Measurements from ENCODE around the gene LRCOL1.

The LRCOL1 gene

GRCh38 chr12:132619386-132620112 lies 9.2 kb upstream of the LRCOL1 start:
- Histone ChIP-seq H3K4me3 (ENCODE audit: insufficient read depth, low read length, poor library complexity, severe bottlenecking) (no peak overlapping the region), H3K27ac (ENCODE audit: low read depth, low read length) (no peak overlapping the region), H2AFZ (ENCODE audit: low read depth, low read length, severe bottlenecking) (no peak overlapping the region), H3K4me2 (ENCODE audit: low read depth, low read length, poor library complexity, severe bottlenecking) (no peak overlapping the region), H3K9ac (ENCODE audit: low read length) (no peak overlapping the region), H3K9me3 (ENCODE audit: insufficient read depth, low read length) (no peaks in the 10 kb centered on the region), H3K9me2 (replicated peaks; ENCODE audit: insufficient read depth, low read length) (no peaks in the 10 kb centered on the region), H4K20me1 (ENCODE audit: low read depth, low read length) (no peaks in the 10 kb centered on the region), H3K36me3 (ENCODE audit: low read length) (no peaks in the 10 kb centered on the region), H3K79me2 (ENCODE audit: insufficient read depth, low read length) (no peaks in the 10 kb centered on the region), H3F3A (ENCODE audit: insufficient read depth) (peaks cover 5% of the 10 kb centered on the region; the same call in 1 of the 2 replicates), H3K27me3 (ENCODE audit: low read length) (no peaks in the 10 kb centered on the region)
- TF ChIP-seq, protein P1, sequence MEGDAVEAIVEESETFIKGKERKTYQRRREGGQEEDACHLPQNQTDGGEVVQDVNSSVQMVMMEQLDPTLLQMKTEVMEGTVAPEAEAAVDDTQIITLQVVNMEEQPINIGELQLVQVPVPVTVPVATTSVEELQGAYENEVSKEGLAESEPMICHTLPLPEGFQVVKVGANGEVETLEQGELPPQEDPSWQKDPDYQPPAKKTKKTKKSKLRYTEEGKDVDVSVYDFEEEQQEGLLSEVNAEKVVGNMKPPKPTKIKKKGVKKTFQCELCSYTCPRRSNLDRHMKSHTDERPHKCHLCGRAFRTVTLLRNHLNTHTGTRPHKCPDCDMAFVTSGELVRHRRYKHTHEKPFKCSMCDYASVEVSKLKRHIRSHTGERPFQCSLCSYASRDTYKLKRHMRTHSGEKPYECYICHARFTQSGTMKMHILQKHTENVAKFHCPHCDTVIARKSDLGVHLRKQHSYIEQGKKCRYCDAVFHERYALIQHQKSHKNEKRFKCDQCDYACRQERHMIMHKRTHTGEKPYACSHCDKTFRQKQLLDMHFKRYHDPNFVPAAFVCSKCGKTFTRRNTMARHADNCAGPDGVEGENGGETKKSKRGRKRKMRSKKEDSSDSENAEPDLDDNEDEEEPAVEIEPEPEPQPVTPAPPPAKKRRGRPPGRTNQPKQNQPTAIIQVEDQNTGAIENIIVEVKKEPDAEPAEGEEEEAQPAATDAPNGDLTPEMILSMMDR (IDR thresholded peaks at IDR 0.05; ENCODE audit: insufficient read depth, low read length, poor library complexity, severe bottlenecking), result no peak
- TF ChIP-seq EZH2phosphoT487 (conservative IDR thresholded peaks at IDR 0.05; ENCODE audit: low read length), result no peak

DNA sequence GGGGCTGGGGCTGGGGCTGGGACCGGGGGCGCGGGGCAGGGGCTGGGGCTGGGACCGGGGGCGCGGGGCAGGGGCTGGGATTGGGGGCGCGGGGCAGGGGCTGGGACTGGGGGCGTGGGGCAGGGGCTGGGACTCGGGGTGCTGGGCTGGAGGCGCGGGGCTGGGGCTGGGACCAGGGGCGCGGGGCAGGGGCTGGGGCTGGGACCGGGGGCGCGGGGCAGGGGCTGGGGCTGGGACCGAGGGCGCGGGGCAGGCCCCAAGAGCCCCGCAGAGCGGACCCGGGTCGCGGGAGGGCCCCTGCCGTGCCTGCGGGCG lies 8.6 kb upstream of the LRCOL1 start:
- no peaks in the 10 kb centered on the region for H3K27me3 ChIP-seq (ENCODE audit: low read length)
- peaks cover 5% of the 10 kb centered on the region; the same call in 1 of the 2 replicates for H3F3A ChIP-seq (ENCODE audit: insufficient read depth)
- no peak for TF ChIP-seq EZH2phosphoT487 (conservative IDR thresholded peaks at IDR 0.05; ENCODE audit: low read length)
- TF ChIP-seq, protein P1 (IDR thresholded peaks at IDR 0.05; ENCODE audit: insufficient read depth, low read length, poor library complexity, severe bottlenecking), result no peak
- H3K79me2 ChIP-seq (ENCODE audit: insufficient read depth, low read length), result no peaks in the 10 kb centered on the region
- H3K4me3 ChIP-seq (ENCODE audit: insufficient read depth, low read length, poor library complexity, severe bottlenecking), result no peak overlapping the region
- no peak overlapping the region for H2AFZ ChIP-seq (ENCODE audit: low read depth, low read length, severe bottlenecking)
- H4K20me1 ChIP-seq (ENCODE audit: low read depth, low read length), result no peaks in the 10 kb centered on the region
- H3K9me3 ChIP-seq (ENCODE audit: insufficient read depth, low read length), result no peaks in the 10 kb centered on the region
- H3K4me2 ChIP-seq (ENCODE audit: low read depth, low read length, poor library complexity, severe bottlenecking), result no peak overlapping the region
- no peaks in the 10 kb centered on the region for H3K36me3 ChIP-seq (ENCODE audit: low read length)
- H3K27ac ChIP-seq (ENCODE audit: low read depth, low read length), result no peak overlapping the region
- H3K9me2 ChIP-seq (replicated peaks; ENCODE audit: insufficient read depth, low read length), result no peaks in the 10 kb centered on the region
- H3K9ac ChIP-seq (ENCODE audit: low read length), result no peak overlapping the region

- Histone ChIP-seq H3K79me2 (ENCODE audit: insufficient read depth, low read length) (no peaks in the 10 kb centered on the region), H3K4me3 (ENCODE audit: insufficient read depth, low read length, poor library complexity, severe bottlenecking) (no peak within 1 kb of the TSS), H3F3A (ENCODE audit: insufficient read depth) (peaks cover 5% of the 10 kb centered on the region; the same call in 1 of the 2 replicates), H2AFZ (ENCODE audit: low read depth, low read length, severe bottlenecking) (no peak within 1 kb of the TSS), H3K4me2 (ENCODE audit: low read depth, low read length, poor library complexity, severe bottlenecking) (no peak within 1 kb of the TSS), H3K9me2 (replicated peaks; ENCODE audit: insufficient read depth, low read length) (no peaks in the 10 kb centered on the region), H3K36me3 (ENCODE audit: low read length) (no peaks in the 10 kb centered on the region), H3K9me3 (ENCODE audit: insufficient read depth, low read length) (no peaks in the 10 kb centered on the region), H3K27ac (ENCODE audit: low read depth, low read length) (no peak within 1 kb of the TSS), H3K27me3 (ENCODE audit: low read length) (no peaks in the 10 kb centered on the region), H3K9ac (ENCODE audit: low read length) (no peak within 1 kb of the TSS), H4K20me1 (ENCODE audit: low read depth, low read length) (no peaks in the 10 kb centered on the region)
- TF ChIP-seq EZH2phosphoT487 (conservative IDR thresholded peaks at IDR 0.05; ENCODE audit: low read length), result no peak
- TF ChIP-seq, protein P1 (IDR thresholded peaks at IDR 0.05; ENCODE audit: insufficient read depth, low read length, poor library complexity, severe bottlenecking), result no peak
These were observed 8.3 kb upstream of the LRCOL1 start, which contains the start of gene P2RX2 for GRCh38 chr12:132618683-132619043. TSS of gene P2RX2 (plus strand) at chr12:132618776. CDS start at chr12:132618817, 41 bp downstream.
